MM.1S (cell line): ENCODE data around the gene EEA1.

ENCODE experiments used
- EZH2 ChIP-seq: fragments of 300-600 bp; sonication (generic); optimal IDR thresholded peaks from 2 replicates; pipeline ENCODE3; 2017; ENCODE audit warnings: low read depth, mild to moderate bottlenecking, antibody characterized with exemption, low read length, mixed read lengths
- EZH2phosphoT487 ChIP-seq: fragments of 300-600 bp; sonication (generic); IDR thresholded peaks from 2 replicates; pipeline ENCODE4 v1.6.1; 2018; ENCODE audit warnings: antibody characterized with exemption, low read length
- TF ChIP-seq, protein P1 (sequence below): fragments of 300-600 bp; sonication (generic); IDR thresholded peaks from 2 replicates; pipeline ENCODE4 v1.5.1; 2016; ENCODE audit warnings: antibody characterized with exemption, low read length, mixed read lengths

DNA sequence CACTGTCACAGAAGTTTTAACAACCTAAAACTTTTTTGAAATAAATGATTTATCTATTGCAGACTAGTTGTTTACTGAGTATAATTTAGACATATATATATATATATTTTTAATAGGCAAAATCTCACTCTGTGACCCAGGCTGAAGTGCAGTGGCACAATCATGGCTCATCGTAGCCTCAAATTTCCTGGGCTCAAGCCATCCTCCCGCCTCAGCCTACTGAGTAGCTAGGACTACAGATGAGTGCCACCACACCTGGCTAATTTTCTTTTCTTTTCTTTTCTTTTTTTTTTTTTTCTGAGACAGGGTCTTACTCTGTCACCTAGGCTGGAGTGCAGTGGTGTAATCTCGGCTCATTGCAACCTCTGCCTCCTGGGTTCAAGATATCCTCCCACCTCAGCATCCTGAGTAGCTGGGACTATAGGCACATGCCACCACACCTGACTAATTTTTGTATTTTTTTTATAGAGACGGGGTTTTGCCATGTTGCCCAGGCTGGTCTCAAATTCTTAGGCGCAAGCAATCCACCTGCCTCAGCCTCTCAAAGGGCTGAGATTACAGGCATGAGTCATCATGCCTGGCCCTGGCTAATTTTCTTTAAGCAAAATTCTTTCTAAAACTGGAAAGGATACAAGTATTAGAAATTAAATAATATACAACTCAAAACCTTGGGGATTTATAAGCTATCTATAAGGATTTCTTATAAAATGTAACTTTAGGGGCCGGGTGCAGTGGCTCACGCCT is 23.1 kb downstream of the EEA1 start:
- TF ChIP-seq, protein P1, sequence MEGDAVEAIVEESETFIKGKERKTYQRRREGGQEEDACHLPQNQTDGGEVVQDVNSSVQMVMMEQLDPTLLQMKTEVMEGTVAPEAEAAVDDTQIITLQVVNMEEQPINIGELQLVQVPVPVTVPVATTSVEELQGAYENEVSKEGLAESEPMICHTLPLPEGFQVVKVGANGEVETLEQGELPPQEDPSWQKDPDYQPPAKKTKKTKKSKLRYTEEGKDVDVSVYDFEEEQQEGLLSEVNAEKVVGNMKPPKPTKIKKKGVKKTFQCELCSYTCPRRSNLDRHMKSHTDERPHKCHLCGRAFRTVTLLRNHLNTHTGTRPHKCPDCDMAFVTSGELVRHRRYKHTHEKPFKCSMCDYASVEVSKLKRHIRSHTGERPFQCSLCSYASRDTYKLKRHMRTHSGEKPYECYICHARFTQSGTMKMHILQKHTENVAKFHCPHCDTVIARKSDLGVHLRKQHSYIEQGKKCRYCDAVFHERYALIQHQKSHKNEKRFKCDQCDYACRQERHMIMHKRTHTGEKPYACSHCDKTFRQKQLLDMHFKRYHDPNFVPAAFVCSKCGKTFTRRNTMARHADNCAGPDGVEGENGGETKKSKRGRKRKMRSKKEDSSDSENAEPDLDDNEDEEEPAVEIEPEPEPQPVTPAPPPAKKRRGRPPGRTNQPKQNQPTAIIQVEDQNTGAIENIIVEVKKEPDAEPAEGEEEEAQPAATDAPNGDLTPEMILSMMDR, result no peak
- TF ChIP-seq EZH2phosphoT487, result no peak
- TF ChIP-seq EZH2, result no peak
